ENCODE measurements around the gene SLAMF1.

SLAMF1 gene

DNA sequence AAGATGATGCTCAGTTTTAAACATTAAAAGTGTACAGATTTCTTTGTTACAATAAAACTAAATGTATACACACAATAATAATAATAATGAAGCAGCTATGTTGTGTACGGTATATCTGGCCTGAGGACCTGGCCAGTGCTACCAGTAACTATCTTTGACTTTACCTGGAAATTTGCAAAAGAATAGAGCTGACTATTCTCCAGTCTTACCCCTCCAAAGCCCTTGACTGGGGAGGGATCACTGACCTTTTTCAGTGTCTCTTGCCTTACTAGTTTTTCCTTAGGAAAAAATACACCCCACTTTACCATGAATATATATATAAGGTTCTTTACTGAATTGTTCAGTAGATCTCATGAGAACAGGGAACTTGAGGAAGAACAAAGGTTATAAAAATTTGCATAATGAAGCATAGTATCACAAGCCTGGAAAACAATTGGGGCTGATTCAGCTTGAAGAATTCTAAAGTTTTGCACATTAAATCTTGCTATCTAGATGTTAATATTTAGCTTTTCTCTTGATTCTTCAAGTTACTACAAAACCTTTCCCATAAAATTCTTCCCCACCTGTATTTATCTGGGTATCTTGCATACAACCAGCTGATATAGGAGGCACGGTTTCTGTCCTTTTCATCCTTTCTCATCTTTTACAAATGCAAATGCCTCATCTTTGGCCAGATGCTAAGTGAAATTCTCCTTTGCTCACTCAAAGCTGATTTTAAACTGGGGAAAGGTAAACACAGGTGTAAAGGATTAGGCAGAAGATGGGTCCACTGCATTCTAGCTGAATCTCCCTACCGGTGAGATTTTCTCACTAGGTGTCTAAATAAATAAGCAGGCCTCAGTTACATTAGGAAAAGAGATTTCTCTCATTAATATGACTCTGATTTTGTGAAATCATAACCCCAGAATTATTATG is 25.0 kb upstream of the SLAMF1 start:
- Mint-ChIP-seq H3K27me3 (no peaks in the 10 kb centered on the region), H3K36me3 (ENCODE audit: low read depth) (peaks cover 28% of the 10 kb centered on the region), H3K4me3 (no peak overlapping the region), H3K9me3 (peaks cover 9% of the 10 kb centered on the region), H3K4me1 (ENCODE audit: low read depth) (peaks cover 30% of the 10 kb centered on the region), H3K27ac (no peak overlapping the region)

- peak overlapping the region; percentile 28 for H3K27ac Mint-ChIP-seq
- H3K36me3 Mint-ChIP-seq (ENCODE audit: low read depth) = peaks cover 22% of the 10 kb centered on the region
- peaks cover 39% of the 10 kb centered on the region for H3K4me1 Mint-ChIP-seq (ENCODE audit: low read depth)
- no peaks in the 10 kb centered on the region for H3K27me3 Mint-ChIP-seq
- no peak overlapping the region for H3K4me3 Mint-ChIP-seq
- peaks cover 9% of the 10 kb centered on the region for H3K9me3 Mint-ChIP-seq
Observed at GRCh38 chr1:160670701-160671100, 23.9 kb upstream of the SLAMF1 start.

- Mint-ChIP-seq H3K4me3 (no peak overlapping the region), H3K4me1 (ENCODE audit: low read depth) (peaks cover 48% of the 10 kb centered on the region), H3K9me3 (peaks cover 9% of the 10 kb centered on the region), H3K36me3 (ENCODE audit: low read depth) (peaks cover 22% of the 10 kb centered on the region), H3K27ac (no peak overlapping the region), H3K27me3 (no peaks in the 10 kb centered on the region)
Observed at GRCh38 chr1:160669802-160670201, 23.0 kb upstream of the SLAMF1 start.

- Mint-ChIP-seq H3K36me3 (ENCODE audit: low read depth) (peaks cover 22% of the 10 kb centered on the region), H3K9me3 (peaks cover 9% of the 10 kb centered on the region), H3K27me3 (no peaks in the 10 kb centered on the region), H3K4me3 (no peak overlapping the region), H3K27ac (no peak overlapping the region), H3K4me1 (ENCODE audit: low read depth) (peaks cover 53% of the 10 kb centered on the region)
Observed at GRCh38 chr1:160669276-160669675, 22.4 kb upstream of the SLAMF1 start.

GRCh38 chr1:160667896-160668295 is 21.1 kb upstream of the SLAMF1 start:
- H3K27ac Mint-ChIP-seq = no peak overlapping the region
- H3K4me3 Mint-ChIP-seq = no peak overlapping the region
- no peaks in the 10 kb centered on the region for H3K27me3 Mint-ChIP-seq
- H3K4me1 Mint-ChIP-seq (ENCODE audit: low read depth) = peaks cover 67% of the 10 kb centered on the region
- H3K36me3 Mint-ChIP-seq (ENCODE audit: low read depth) = peaks cover 22% of the 10 kb centered on the region
- peaks cover 9% of the 10 kb centered on the region for H3K9me3 Mint-ChIP-seq

- Mint-ChIP-seq H3K27me3 (no peaks in the 10 kb centered on the region), H3K27ac (peak overlapping the region; percentile 91), H3K4me1 (ENCODE audit: low read depth) (peaks cover 75% of the 10 kb centered on the region), H3K4me3 (peak overlapping the region; percentile 59), H3K36me3 (ENCODE audit: low read depth) (peaks cover 19% of the 10 kb centered on the region), H3K9me3 (peaks cover 9% of the 10 kb centered on the region)
Observed at GRCh38 chr1:160666079-160666442, 19.2 kb upstream of the SLAMF1 start.

DNA sequence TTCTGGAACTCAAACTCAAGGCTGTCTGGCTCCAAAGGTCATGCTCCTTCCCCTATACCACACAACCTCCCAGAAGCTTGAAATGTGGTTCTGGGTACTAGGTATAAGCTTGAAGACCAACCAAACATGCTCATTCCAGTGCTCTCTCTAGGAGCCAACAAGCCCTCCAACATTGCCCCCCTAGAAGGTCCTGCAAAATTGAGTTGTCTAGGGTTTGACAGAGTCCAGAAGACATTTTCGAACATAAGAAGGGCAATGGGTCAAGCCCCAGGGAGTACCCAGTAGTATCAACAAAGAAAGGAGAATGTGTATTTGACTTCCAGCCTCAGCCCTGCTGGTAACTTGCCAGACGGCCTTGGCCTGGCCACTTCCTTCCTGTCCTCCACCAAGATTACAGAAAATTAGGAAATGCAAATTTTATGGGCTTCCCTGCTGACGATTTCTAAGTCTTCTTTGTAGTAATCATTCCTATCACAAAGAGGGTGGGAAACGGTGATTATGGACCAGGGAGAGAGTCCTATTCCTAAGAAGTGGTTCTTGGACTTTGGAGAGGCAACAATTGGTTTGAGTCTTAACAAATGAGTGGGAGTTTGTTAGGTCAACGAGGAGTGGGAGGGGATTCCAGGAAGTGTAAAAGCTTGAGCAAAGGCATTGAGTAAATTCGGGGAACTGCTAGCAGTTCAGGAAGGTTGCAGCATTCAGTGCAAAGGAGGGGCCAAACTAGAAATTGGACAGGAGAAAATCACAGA is 18.7 kb upstream of the SLAMF1 start:
- Mint-ChIP-seq H3K4me1 (ENCODE audit: low read depth) (peaks cover 70% of the 10 kb centered on the region), H3K27ac (peak overlapping the region; percentile 91), H3K9me3 (peaks cover 5% of the 10 kb centered on the region), H3K4me3 (peak overlapping the region; percentile 59), H3K36me3 (ENCODE audit: low read depth) (peaks cover 17% of the 10 kb centered on the region), H3K27me3 (no peaks in the 10 kb centered on the region)

DNA sequence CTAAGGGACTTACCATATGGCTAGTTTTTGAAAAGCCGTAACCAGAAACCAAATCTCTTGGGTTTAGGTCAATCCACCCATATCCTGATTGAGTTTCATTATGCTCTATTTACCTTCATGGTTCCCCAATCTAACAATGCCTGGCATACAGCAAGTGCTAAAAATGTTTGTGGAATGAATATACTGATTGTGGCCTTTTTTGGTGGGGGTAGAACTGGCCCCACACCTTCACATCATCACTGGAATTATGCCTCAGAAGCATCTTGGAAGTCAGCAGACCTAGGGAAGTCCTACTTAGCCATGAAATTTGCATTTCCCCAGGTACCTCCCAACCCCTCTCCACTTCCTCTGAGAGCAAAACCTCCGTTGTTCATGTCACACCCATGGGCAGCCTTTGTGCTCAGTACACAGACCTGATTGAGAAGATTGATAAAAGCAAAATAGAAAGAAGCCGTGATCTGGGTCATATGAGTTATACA is 17.8 kb upstream of the SLAMF1 start:
- Mint-ChIP-seq H3K27ac (peak overlapping the region; percentile 91), H3K4me1 (ENCODE audit: low read depth) (peaks cover 65% of the 10 kb centered on the region), H3K36me3 (ENCODE audit: low read depth) (peaks cover 20% of the 10 kb centered on the region), H3K27me3 (no peaks in the 10 kb centered on the region), H3K9me3 (peaks cover 4% of the 10 kb centered on the region), H3K4me3 (peak overlapping the region; percentile 59)

DNA sequence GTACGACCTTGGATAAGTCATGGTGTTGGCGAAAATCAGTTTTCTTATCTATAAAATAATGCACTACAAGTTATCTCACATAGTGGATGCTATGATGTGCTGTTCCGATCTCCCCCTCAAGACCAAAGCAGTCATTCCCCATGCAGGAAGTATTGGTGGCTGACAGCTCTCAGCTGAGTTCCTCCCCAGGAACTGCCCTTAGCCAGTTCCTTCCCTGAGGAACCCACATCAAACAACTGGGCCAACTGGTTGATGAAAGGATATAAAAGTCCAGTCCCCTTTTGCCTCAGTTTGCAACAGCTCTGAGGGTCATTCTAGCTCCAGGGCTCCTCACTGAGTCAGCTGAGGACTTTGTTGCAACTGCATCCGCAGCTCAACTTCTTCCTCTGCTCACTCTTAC is 16.1 kb upstream of the SLAMF1 start:
- Mint-ChIP-seq H3K36me3 (ENCODE audit: low read depth) (peaks cover 17% of the 10 kb centered on the region), H3K9me3 (peaks cover 8% of the 10 kb centered on the region), H3K4me3 (no peak overlapping the region), H3K27ac (peak overlapping the region; percentile 50), H3K4me1 (ENCODE audit: low read depth) (peaks cover 70% of the 10 kb centered on the region), H3K27me3 (no peaks in the 10 kb centered on the region)

GRCh38 chr1:160659566-160659965 is 12.7 kb upstream of the SLAMF1 start:
- Mint-ChIP-seq H3K4me1 (ENCODE audit: low read depth) (peaks cover 64% of the 10 kb centered on the region), H3K9me3 (peaks cover 8% of the 10 kb centered on the region), H3K27me3 (no peaks in the 10 kb centered on the region), H3K36me3 (ENCODE audit: low read depth) (peaks cover 21% of the 10 kb centered on the region), H3K4me3 (no peak overlapping the region), H3K27ac (no peak overlapping the region)

DNA sequence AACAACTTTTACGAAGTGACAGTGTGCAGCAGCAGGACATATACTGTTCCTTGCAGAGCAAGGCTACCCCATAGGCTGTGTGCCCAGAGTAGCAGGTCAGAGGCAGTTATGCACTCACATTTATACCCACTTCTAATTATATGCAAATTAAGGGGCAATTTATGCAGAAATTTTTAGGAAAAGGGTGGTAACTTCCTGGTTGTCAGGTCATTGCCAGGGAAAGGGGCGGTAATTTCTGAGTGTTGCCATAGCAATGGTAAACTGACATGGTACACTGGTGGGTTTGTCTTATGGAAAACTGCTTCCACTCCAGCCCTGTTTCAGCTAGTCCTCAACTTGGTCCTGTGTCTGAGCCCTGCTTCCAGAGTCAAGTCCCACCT is 12.0 kb upstream of the SLAMF1 start:
- peaks cover 21% of the 10 kb centered on the region for H3K36me3 Mint-ChIP-seq (ENCODE audit: low read depth)

DNA sequence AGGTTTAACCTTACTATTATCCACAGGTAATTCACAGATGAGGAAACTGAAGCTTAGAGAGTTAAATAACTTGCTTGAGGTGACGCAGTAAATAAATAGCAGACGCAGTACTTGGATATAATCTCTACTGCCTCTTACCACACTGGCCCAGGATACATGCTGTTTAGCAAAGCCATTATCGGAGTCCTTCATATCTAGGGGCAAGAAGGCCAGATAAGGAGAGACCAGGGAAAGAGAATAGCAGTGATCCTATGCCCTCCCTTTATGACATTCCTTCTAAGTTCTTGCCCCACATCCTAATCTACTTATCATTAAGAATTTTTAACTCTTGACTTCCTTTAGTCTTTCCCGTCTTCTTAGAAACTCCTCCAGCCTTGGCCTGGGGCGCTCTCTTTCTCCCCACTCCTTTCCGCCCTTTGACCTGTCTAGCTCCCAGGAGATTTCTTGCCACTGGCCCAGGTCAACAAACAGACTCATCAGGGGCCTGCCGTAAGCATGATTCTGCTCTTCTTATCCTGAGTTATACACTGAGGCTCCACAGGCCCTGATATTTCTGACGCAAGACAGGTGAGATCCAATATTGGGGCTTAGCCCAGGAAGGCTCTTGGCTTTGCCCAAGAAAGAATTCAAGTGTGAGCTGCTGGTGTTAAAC is 11.4 kb upstream of the SLAMF1 start:
- Mint-ChIP-seq H3K4me1 (ENCODE audit: low read depth) (peaks cover 63% of the 10 kb centered on the region), H3K36me3 (ENCODE audit: low read depth) (peaks cover 21% of the 10 kb centered on the region), H3K27ac (peak overlapping the region; percentile 17), H3K4me3 (no peak overlapping the region), H3K27me3 (no peaks in the 10 kb centered on the region), H3K9me3 (peaks cover 8% of the 10 kb centered on the region)

More for the DNA sequence above, 12.0 kb upstream of the SLAMF1 start:
- peaks cover 8% of the 10 kb centered on the region for H3K9me3 Mint-ChIP-seq
- peaks cover 64% of the 10 kb centered on the region for H3K4me1 Mint-ChIP-seq (ENCODE audit: low read depth)
- H3K4me3 Mint-ChIP-seq = no peak overlapping the region
- H3K27me3 Mint-ChIP-seq = no peaks in the 10 kb centered on the region
- no peak overlapping the region for H3K27ac Mint-ChIP-seq

DNA sequence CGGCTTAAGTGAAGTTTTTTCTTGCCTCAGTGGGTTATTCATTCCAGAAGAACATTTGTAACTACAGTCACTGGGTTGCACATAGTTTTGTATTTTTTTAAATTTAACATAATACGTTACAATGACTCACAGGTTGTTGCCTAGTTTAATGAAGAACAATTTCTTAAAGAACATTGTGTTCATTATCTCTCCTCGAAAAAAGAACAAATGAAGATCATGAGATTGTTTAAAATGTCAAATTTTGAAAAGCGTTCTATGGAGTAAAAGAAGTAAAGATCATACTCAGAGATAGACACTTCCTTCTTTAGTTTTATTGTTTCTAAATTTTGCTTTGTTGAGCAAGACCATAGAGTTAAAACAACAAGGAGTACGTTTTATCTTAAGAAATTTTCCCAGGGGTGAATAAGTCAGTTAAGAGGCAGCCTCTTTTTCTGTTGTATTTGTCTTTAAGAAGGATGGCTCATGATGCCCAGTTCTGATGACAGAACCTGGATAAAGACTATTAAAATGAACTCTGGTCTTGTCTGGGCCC is 10.5 kb upstream of the SLAMF1 start:
- peaks cover 63% of the 10 kb centered on the region for H3K4me1 Mint-ChIP-seq (ENCODE audit: low read depth)
- no peaks in the 10 kb centered on the region for H3K27me3 Mint-ChIP-seq
- H3K9me3 Mint-ChIP-seq = peaks cover 8% of the 10 kb centered on the region
- H3K27ac Mint-ChIP-seq = peak overlapping the region; percentile 70
- no peak overlapping the region for H3K4me3 Mint-ChIP-seq
- H3K36me3 Mint-ChIP-seq (ENCODE audit: low read depth) = peaks cover 21% of the 10 kb centered on the region

DNA sequence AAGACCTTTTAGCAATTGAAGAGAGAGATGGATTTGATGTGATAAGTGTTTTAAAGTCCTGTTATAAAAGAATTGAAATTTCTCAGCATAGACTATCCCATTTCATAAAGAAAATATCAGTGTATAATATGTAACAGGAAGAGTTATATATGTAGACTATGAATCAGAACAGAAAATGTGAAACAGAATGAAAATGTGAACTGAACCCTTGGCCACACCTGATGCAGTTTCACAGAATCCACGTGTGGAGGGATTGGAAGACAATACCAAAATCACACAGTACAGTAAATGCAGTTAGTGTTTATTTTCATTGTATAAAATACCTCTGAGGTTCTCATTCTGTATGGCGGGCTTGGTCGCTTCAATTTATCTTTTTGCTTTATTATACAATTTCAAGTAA is 9.9 kb upstream of the SLAMF1 start:
- Mint-ChIP-seq H3K9me3 (peaks cover 8% of the 10 kb centered on the region), H3K36me3 (ENCODE audit: low read depth) (peaks cover 23% of the 10 kb centered on the region), H3K4me1 (ENCODE audit: low read depth) (peaks cover 63% of the 10 kb centered on the region), H3K4me3 (peak overlapping the region; percentile 2), H3K27me3 (no peaks in the 10 kb centered on the region), H3K27ac (peak overlapping the region; percentile 73)
